Stimulated activated CD8-positive, alpha-beta memory T cell treated with anti-CD3 and anti-CD28 coated beads, Interleukin-2, amount 100 ng/mL, for 48 hours (primary cell): ENCODE results near the gene CD5L.

ENCODE experiments used
- DNase-seq, 2 donors: peaks; one replicate each; pipeline ENCODE4 v3.0.0-alpha.2; 2020; ENCODE audit warnings: low read depth in 2 of 2

Gene CD5L

GRCh38 chr1:157813269-157813668, 28.3 kb downstream of the CD5L start:
- DNase-seq = no peak

GRCh38 chr1:157806431-157807149, 35.0 kb downstream of the CD5L start:
- DNase-seq = no peak

- no peak for DNase-seq
These were observed 37.8 kb downstream of the CD5L start for GRCh38 chr1:157803851-157804250.

- DNase-seq = no peak
These were observed 41.6 kb downstream of the CD5L start for GRCh38 chr1:157799996-157800395.

- no peak for DNase-seq
These were observed 43.4 kb downstream of the CD5L start for GRCh38 chr1:157798211-157798610.

GRCh38 chr1:157785248-157785647, 56.4 kb downstream of the CD5L start:
- DNase-seq = no peak

GRCh38 chr1:157784801-157785200, 56.8 kb downstream of the CD5L start:
- DNase-seq = no peak

GRCh38 chr1:157782931-157783330, 58.7 kb downstream of the CD5L start:
- no peak for DNase-seq

- no peak for DNase-seq
These were observed 60.6 kb downstream of the CD5L start for GRCh38 chr1:157781048-157781447.
